GM12873 (cell line): ENCODE results near the gene SETBP1.

Experiments used
- CTCF ChIP-seq: IDR thresholded peaks from 2 replicates; pipeline ENCODE4 v1.5.1; 2012; ENCODE audit warnings: low read depth, mild to moderate bottlenecking, moderate library complexity, low read length, control low read depth; ENCODE audit not compliant: insufficient read depth; ENCODE audit errors: missing control alignments

The SETBP1 gene

GRCh38 chr18:45049578-45050319 lies 369.1 kb downstream of the SETBP1 start:
- no peak for TF ChIP-seq CTCF

- TF ChIP-seq CTCF: no peak
Measured at GRCh38 chr18:45050712-45051601, 370.3 kb downstream of the SETBP1 start.

GRCh38 chr18:45054636-45055035 lies 373.9 kb downstream of the SETBP1 start:
- TF ChIP-seq CTCF: no peak

GRCh38 chr18:45055811-45056210 lies 375.1 kb downstream of the SETBP1 start:
- TF ChIP-seq CTCF: no peak

GRCh38 chr18:45056926-45057325 lies 376.2 kb downstream of the SETBP1 start:
- TF ChIP-seq CTCF: no peak

GRCh38 chr18:45057955-45058600 lies 377.4 kb downstream of the SETBP1 start:
- no peak for TF ChIP-seq CTCF

GRCh38 chr18:45059695-45060094 lies 379.0 kb downstream of the SETBP1 start:
- no peak for TF ChIP-seq CTCF
